Astrocyte (in vitro differentiated cells and primary cell): ENCODE data around the gene GTPBP3.

Experiments used
- CTCF ChIP-seq: IDR thresholded peaks from 2 replicates; pipeline ENCODE4 v1.5.1; 2011; ENCODE audit warnings: low read depth, mild to moderate bottlenecking, inconsistent platforms, low read length, moderate library complexity; ENCODE audit not compliant: insufficient read depth
- EZH2 ChIP-seq: IDR thresholded peaks from 2 replicates; pipeline ENCODE4 v1.6.1; 2012; ENCODE audit warnings: mild to moderate bottlenecking, low read length, inconsistent platforms; ENCODE audit not compliant: insufficient read depth

- TF ChIP-seq CTCF = no peak
- no peak for TF ChIP-seq EZH2
These were observed 41.1 kb upstream of the GTPBP3 start for GRCh38 chr19:17296273-17296672.
